ENCODE measurements around the gene RPS15.

DNA sequence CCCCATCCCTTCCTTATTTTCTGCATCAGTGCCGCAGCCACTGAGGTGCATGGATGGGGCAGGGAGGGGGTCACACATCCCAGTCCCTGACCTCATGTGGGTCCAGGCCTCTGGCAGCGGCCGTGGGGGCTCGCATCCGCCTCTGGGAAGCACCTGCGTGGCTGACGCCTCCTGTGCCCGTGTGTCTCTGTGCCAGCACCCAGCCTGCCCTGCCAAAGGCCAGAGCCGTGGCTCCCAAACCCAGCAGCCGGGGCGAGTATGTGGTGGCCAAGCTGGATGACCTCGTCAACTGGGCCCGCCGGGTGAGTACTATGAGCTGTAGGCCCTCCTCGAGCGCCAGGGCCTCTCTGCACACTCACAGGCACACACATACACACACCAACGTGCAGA is 49.6 kb upstream of the RPS15 start:
- TF ChIP-seq, protein P1, sequence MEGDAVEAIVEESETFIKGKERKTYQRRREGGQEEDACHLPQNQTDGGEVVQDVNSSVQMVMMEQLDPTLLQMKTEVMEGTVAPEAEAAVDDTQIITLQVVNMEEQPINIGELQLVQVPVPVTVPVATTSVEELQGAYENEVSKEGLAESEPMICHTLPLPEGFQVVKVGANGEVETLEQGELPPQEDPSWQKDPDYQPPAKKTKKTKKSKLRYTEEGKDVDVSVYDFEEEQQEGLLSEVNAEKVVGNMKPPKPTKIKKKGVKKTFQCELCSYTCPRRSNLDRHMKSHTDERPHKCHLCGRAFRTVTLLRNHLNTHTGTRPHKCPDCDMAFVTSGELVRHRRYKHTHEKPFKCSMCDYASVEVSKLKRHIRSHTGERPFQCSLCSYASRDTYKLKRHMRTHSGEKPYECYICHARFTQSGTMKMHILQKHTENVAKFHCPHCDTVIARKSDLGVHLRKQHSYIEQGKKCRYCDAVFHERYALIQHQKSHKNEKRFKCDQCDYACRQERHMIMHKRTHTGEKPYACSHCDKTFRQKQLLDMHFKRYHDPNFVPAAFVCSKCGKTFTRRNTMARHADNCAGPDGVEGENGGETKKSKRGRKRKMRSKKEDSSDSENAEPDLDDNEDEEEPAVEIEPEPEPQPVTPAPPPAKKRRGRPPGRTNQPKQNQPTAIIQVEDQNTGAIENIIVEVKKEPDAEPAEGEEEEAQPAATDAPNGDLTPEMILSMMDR (IDR thresholded peaks at IDR 0.05) = no peak
- TF ChIP-seq EP300 (IDR thresholded peaks at IDR 0.05) = no peak

All from tibial nerve (tissue), 4 donors.